ENCODE measurements around the gene UBN2.

DNA sequence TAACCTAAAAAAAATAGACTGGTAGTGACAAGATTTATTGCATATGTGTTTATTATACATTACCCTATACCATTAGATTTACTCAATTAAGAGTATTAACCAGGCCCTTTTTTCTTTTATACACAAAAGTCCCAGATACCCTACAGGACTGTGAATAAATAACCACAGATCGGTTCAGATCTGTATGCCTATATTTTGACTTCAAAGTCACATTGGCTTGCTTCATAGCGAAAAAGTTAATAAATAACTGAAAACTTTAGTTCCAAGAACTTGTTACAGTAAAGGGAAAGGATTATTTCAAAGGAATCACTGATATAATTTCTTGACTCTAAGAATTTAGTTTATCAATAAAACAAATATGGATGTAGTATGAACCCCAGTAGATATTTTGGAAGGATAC, 68.3 kb downstream of the UBN2 start:
- TF ChIP-seq, protein P1, sequence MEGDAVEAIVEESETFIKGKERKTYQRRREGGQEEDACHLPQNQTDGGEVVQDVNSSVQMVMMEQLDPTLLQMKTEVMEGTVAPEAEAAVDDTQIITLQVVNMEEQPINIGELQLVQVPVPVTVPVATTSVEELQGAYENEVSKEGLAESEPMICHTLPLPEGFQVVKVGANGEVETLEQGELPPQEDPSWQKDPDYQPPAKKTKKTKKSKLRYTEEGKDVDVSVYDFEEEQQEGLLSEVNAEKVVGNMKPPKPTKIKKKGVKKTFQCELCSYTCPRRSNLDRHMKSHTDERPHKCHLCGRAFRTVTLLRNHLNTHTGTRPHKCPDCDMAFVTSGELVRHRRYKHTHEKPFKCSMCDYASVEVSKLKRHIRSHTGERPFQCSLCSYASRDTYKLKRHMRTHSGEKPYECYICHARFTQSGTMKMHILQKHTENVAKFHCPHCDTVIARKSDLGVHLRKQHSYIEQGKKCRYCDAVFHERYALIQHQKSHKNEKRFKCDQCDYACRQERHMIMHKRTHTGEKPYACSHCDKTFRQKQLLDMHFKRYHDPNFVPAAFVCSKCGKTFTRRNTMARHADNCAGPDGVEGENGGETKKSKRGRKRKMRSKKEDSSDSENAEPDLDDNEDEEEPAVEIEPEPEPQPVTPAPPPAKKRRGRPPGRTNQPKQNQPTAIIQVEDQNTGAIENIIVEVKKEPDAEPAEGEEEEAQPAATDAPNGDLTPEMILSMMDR (IDR thresholded peaks at IDR 0.05), result no peak
- TF ChIP-seq POLR2A (IDR thresholded peaks at IDR 0.05), result no peak
